ENCODE measurements around the gene SLC2A4.

Gene SLC2A4

GRCh38 chr17:7293159-7293558 lies 11.6 kb downstream of the SLC2A4 start:
- peaks cover 59% of the 10 kb centered on the region for H3K4me1 Mint-ChIP-seq
- H3K27me3 Mint-ChIP-seq (ENCODE audit: low read depth, poor library complexity), result peaks cover 55% of the 10 kb centered on the region
- DNase-seq, result no peak
- no peaks in the 10 kb centered on the region for H3K36me3 Mint-ChIP-seq (ENCODE audit: low read depth)
- H3K27ac Mint-ChIP-seq, result no peak overlapping the region
- H3K9me3 Mint-ChIP-seq, result no peaks in the 10 kb centered on the region
- peak overlapping the region; percentile 64 for H3K4me3 Mint-ChIP-seq
- TF ChIP-seq CTCF (IDR thresholded peaks at IDR 0.05), result no peak

DNA sequence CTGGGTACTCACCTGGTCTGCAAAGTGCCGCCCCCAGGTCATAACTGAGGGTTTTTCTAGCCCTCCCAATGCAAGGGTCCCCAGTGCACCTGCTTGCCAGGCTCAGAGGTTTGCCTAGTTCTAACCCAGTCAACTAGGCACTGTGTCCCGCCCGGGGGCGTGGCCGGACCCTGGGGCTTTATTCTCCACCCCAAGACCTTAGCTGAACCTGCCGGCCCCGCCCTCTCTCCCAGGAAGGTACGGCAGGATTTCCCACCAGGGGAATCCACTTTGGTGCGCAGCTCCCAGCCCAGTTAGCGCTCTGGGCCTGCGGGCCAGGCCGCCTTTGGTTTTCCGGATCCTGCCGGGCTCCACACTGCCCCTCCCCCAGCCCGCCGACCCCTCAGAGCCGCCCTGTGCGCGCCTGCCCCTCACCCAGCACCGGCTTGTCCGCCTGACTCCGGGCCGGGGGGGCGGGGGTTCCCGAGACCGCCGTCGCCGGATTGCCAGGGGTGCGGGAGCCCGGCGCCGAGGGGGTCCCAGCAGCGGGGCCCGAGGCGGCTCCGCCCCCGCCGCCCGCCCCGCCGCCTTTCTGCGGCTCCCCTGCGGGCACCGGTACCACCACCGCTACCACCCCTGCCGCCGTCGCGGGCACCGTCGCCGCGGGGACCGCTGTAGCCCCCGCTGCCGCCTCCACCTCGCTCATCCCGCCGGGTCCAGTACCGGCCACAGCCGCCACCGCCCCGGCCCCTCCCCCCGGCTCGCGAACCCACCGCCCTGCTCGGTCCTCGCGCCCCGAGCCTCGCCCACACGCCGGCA lies 12.5 kb downstream of the SLC2A4 start:
- DNase-seq, result peak; percentile 56
- H3K36me3 Mint-ChIP-seq (ENCODE audit: low read depth), result no peaks in the 10 kb centered on the region
- H3K27ac Mint-ChIP-seq, result no peak overlapping the region
- H3K27me3 Mint-ChIP-seq (ENCODE audit: low read depth, poor library complexity), result peaks cover 63% of the 10 kb centered on the region
- no peak for TF ChIP-seq CTCF (IDR thresholded peaks at IDR 0.05)
- H3K4me1 Mint-ChIP-seq, result peaks cover 51% of the 10 kb centered on the region
- H3K9me3 Mint-ChIP-seq, result no peaks in the 10 kb centered on the region
- H3K4me3 Mint-ChIP-seq, result peak overlapping the region; percentile 64

DNA sequence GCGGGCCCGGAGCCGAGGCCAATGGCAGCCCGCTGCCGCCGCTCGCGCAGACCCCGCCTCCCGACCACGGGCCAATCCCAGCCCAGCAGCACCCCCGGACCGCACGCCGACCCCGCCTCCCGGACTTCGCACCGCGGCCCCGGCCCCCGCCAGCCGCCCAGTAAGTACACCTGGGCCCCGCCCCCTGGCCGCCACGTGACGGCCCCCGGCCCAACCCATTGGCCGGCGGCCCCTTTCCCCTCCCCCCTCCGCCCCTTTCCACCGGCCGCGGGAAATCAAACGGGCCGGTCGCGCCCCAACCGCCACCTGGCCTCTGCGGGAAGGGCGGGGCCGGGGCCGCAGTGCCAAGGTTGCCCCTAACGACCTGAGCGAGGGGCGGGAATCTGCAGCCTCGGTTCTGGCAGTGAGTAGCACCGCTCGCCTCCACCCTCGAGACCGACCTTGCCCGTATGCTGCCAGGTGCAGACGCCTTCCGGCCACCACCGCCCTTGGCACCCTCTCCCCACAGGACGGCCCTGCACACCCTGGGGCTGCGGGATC lies 13.2 kb downstream of the SLC2A4 start, which contains the start of gene YBX2:
Gene YBX2 (minus strand): TSS at position 26 of the 540 bp plus-strand sequence. CDS start 139 bp downstream, outside the sequence.
- DNase-seq, result peak; percentile 93
- H3K36me3 Mint-ChIP-seq (ENCODE audit: low read depth), result no peaks in the 10 kb centered on the region
- no peaks in the 10 kb centered on the region for H3K9me3 Mint-ChIP-seq
- H3K4me3 Mint-ChIP-seq, result peak within 1 kb of the TSS; percentile 79
- peaks cover 67% of the 10 kb centered on the region for H3K27me3 Mint-ChIP-seq (ENCODE audit: low read depth, poor library complexity)
- H3K27ac Mint-ChIP-seq, result no peak within 1 kb of the TSS
- no peak for TF ChIP-seq CTCF (IDR thresholded peaks at IDR 0.05)
- peaks cover 50% of the 10 kb centered on the region for H3K4me1 Mint-ChIP-seq

GRCh38 chr17:7295230-7296180 lies 14.0 kb downstream of the SLC2A4 start:
- DNase-seq, result no peak
- Mint-ChIP-seq H3K27me3 (ENCODE audit: low read depth, poor library complexity) (peaks cover 76% of the 10 kb centered on the region), H3K9me3 (no peaks in the 10 kb centered on the region), H3K36me3 (ENCODE audit: low read depth) (no peaks in the 10 kb centered on the region), H3K27ac (no peak overlapping the region), H3K4me3 (peak overlapping the region; percentile 79), H3K4me1 (peaks cover 44% of the 10 kb centered on the region)
- no peak for TF ChIP-seq CTCF (IDR thresholded peaks at IDR 0.05)

- H3K4me3 Mint-ChIP-seq, result peak overlapping the region; percentile 61
- no peak overlapping the region for H3K27ac Mint-ChIP-seq
- H3K9me3 Mint-ChIP-seq, result no peaks in the 10 kb centered on the region
- H3K27me3 Mint-ChIP-seq (ENCODE audit: low read depth, poor library complexity), result peaks cover 80% of the 10 kb centered on the region
- DNase-seq, result peak; percentile 94
- H3K4me1 Mint-ChIP-seq, result peaks cover 39% of the 10 kb centered on the region
- TF ChIP-seq CTCF (IDR thresholded peaks at IDR 0.05), result peak; percentile 88
- no peaks in the 10 kb centered on the region for H3K36me3 Mint-ChIP-seq (ENCODE audit: low read depth)
Observed at GRCh38 chr17:7296189-7296861, 14.8 kb downstream of the SLC2A4 start.

Measured in nephron progenitor cell (in vitro differentiated cells).